ENCODE results near the gene FKBP7. TPM values are rescaled to one million over a fixed set of nuclear protein-coding genes. Genes with fewer than 3 reads are reported as not detected.
A peak's percentile ranks its signal among the peaks of the same experiment; 100 is the strongest.

FKBP7 gene
- total and polyA plus RNA-seq, 2 of the 13 experiments (the other 11 are each of a cell fraction or from before 2014, with no cell fraction given) = 12.4 to 14.8 TPM

DNA sequence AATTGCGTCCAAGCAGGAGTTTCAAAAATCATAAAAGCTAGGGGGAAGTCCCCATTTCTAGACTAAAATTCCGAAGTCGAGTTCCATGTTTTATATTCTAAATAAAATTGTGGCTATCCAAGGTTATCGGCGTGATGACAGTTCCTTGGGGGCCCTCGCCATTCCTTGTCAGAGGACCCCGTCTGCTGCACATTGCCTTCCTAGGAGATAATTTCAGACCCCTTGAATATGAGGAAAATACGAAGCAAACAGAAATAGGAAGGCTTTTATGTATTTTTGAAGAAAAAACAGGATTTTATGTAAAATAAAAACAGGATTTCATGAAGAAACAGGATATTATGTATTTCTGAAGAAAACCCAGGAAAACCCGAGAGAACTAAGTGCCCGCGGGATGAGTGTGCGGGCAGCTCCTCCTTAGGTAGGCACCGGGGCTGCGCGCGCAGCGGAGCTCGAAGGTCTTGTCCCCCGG, 1.4 kb upstream of the FKBP7 start (continued):
- TF ChIP-seq MEF2D (CRISPR knock-in tag; IDR thresholded peaks at IDR 0.05) (no peak), CHD2 (IDR thresholded peaks at IDR 0.05; ENCODE audit: low read depth, low read length) (peak; percentile 38; the same call in 1 of the 2 replicates), AKAP8 (CRISPR knock-in tag; IDR thresholded peaks at IDR 0.05) (no peak), ZNF572 (CRISPR knock-in tag; IDR thresholded peaks at IDR 0.05) (no peak), IKZF4 (CRISPR knock-in tag; IDR thresholded peaks at IDR 0.05; ENCODE audit: borderline replicate concordance, low read depth, not compliant biosample characterization) (no peak), ATF7 (IDR thresholded peaks at IDR 0.05) (no peak), ATF7 (CRISPR knock-in tag; IDR thresholded peaks at IDR 0.05) (no peak), ARID2 (CRISPR knock-in tag; IDR thresholded peaks at IDR 0.05; ENCODE audit: borderline replicate concordance) (no peak)
- TF ChIP-seq, protein P1, sequence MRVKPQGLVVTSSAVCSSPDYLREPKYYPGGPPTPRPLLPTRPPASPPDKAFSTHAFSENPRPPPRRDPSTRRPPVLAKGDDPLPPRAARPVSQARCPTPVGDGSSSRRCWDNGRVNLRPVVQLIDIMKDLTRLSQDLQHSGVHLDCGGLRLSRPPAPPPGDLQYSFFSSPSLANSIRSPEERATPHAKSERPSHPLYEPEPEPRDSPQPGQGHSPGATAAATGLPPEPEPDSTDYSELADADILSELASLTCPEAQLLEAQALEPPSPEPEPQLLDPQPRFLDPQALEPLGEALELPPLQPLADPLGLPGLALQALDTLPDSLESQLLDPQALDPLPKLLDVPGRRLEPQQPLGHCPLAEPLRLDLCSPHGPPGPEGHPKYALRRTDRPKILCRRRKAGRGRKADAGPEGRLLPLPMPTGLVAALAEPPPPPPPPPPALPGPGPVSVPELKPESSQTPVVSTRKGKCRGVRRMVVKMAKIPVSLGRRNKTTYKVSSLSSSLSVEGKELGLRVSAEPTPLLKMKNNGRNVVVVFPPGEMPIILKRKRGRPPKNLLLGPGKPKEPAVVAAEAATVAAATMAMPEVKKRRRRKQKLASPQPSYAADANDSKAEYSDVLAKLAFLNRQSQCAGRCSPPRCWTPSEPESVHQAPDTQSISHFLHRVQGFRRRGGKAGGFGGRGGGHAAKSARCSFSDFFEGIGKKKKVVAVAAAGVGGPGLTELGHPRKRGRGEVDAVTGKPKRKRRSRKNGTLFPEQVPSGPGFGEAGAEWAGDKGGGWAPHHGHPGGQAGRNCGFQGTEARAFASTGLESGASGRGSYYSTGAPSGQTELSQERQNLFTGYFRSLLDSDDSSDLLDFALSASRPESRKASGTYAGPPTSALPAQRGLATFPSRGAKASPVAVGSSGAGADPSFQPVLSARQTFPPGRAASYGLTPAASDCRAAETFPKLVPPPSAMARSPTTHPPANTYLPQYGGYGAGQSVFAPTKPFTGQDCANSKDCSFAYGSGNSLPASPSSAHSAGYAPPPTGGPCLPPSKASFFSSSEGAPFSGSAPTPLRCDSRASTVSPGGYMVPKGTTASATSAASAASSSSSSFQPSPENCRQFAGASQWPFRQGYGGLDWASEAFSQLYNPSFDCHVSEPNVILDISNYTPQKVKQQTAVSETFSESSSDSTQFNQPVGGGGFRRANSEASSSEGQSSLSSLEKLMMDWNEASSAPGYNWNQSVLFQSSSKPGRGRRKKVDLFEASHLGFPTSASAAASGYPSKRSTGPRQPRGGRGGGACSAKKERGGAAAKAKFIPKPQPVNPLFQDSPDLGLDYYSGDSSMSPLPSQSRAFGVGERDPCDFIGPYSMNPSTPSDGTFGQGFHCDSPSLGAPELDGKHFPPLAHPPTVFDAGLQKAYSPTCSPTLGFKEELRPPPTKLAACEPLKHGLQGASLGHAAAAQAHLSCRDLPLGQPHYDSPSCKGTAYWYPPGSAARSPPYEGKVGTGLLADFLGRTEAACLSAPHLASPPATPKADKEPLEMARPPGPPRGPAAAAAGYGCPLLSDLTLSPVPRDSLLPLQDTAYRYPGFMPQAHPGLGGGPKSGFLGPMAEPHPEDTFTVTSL (CRISPR knock-in tag; IDR thresholded peaks at IDR 0.05; ENCODE audit: borderline replicate concordance) = no peak
- TF ChIP-seq, protein P2, sequence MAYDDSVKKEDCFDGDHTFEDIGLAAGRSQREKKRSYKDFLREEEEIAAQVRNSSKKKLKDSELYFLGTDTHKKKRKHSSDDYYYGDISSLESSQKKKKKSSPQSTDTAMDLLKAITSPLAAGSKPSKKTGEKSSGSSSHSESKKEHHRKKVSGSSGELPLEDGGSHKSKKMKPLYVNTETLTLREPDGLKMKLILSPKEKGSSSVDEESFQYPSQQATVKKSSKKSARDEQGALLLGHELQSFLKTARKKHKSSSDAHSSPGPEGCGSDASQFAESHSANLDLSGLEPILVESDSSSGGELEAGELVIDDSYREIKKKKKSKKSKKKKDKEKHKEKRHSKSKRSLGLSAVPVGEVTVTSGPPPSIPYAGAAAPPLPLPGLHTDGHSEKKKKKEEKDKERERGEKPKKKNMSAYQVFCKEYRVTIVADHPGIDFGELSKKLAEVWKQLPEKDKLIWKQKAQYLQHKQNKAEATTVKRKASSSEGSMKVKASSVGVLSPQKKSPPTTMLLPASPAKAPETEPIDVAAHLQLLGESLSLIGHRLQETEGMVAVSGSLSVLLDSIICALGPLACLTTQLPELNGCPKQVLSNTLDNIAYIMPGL (CRISPR knock-in tag; IDR thresholded peaks at IDR 0.05; ENCODE audit: borderline replicate concordance in 1 of 2, low read depth in 1 of 2) = no peak
- TF ChIP-seq, protein P3, sequence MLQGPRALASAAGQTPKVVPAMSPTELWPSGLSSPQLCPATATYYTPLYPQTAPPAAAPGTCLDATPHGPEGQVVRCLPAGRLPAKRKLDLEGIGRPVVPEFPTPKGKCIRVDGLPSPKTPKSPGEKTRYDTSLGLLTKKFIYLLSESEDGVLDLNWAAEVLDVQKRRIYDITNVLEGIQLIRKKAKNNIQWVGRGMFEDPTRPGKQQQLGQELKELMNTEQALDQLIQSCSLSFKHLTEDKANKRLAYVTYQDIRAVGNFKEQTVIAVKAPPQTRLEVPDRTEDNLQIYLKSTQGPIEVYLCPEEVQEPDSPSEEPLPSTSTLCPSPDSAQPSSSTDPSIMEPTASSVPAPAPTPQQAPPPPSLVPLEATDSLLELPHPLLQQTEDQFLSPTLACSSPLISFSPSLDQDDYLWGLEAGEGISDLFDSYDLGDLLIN (CRISPR knock-in tag; IDR thresholded peaks at IDR 0.05; ENCODE audit: borderline replicate concordance) = no peak
- TF ChIP-seq, protein P4, sequence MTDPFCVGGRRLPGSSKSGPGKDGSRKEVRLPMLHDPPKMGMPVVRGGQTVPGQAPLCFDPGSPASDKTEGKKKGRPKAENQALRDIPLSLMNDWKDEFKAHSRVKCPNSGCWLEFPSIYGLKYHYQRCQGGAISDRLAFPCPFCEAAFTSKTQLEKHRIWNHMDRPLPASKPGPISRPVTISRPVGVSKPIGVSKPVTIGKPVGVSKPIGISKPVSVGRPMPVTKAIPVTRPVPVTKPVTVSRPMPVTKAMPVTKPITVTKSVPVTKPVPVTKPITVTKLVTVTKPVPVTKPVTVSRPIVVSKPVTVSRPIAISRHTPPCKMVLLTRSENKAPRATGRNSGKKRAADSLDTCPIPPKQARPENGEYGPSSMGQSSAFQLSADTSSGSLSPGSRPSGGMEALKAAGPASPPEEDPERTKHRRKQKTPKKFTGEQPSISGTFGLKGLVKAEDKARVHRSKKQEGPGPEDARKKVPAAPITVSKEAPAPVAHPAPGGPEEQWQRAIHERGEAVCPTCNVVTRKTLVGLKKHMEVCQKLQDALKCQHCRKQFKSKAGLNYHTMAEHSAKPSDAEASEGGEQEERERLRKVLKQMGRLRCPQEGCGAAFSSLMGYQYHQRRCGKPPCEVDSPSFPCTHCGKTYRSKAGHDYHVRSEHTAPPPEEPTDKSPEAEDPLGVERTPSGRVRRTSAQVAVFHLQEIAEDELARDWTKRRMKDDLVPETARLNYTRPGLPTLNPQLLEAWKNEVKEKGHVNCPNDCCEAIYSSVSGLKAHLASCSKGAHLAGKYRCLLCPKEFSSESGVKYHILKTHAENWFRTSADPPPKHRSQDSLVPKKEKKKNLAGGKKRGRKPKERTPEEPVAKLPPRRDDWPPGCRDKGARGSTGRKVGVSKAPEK (CRISPR knock-in tag; IDR thresholded peaks at IDR 0.05; ENCODE audit: borderline replicate concordance) = no peak
